GM10847 (cell line): ENCODE data around the gene TLR6.

Experiments
- POLR2A ChIP-seq: IDR thresholded peaks from 2 replicates; pipeline ENCODE4 v1.6.1; 2011; ENCODE audit not compliant: insufficient read length; ENCODE audit errors: extremely low read depth

Gene TLR6

GRCh38 chr4:38872620-38873019 is 16.0 kb upstream of the TLR6 start:
- TF ChIP-seq POLR2A = no peak

GRCh38 chr4:38871593-38871992 is 15.0 kb upstream of the TLR6 start:
- TF ChIP-seq POLR2A = no peak

GRCh38 chr4:38870098-38870808 is 13.6 kb upstream of the TLR6 start:
- no peak for TF ChIP-seq POLR2A

DNA sequence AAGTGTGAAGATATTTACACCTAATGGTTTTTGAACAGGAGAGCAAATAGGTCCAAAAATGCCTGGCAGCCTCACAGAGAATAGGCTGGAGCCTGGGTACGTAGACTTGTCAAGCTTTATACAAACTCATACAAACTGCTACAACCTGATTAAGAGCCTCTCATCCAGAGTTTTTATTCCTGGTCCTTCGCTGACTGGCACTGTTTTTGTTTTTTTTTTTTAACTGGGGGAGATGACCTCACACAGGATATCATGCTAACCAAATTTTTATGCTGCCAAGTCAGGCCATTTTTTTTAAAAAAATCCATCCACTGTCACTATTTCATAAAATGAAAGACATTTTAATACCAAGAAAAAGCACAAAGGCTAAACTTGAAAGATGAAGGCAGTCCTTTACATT is 12.9 kb upstream of the TLR6 start:
- no peak for TF ChIP-seq POLR2A

GRCh38 chr4:38868059-38868960 is 11.7 kb upstream of the TLR6 start:
- TF ChIP-seq POLR2A = no peak

DNA sequence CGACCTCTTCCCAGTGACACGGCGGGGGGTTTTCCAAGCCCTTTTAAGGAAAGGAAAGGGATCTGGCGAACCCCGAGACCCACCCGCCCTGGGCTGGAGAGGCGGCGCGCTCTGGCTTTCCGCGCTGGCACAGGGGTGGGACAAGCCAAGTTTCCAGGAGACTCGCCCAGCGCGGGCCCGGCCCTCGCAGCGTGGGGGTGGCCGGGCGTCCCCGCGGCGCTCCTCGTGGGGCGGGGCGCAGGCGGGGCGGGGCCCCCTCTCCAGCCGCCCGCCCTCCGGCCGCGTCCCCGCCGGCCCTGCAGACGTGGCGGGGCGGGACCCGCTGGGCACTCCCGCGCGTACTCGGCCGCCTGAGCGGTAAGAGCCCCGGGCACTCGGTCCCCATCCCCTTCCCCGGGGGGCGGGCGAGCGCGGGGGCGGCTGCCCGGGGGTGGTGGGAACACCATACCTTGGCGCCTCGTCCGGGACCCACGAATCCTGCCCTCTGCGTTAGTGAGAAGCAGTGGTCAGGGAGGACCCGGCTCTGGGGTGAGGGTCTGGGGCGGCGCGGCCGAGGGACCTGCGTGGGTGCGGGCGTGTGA is 11.0 kb upstream of the TLR6 start, which contains the start of gene FAM114A1:
FAM114A1 (plus strand) TSS at position 329 of the 581 bp plus-strand sequence. CDS start 10,273 bp downstream, outside the sequence.
- TF ChIP-seq POLR2A = peak; percentile 15

GRCh38 chr4:38866973-38867477 is 10.4 kb upstream of the TLR6 start:
- no peak for TF ChIP-seq POLR2A

DNA sequence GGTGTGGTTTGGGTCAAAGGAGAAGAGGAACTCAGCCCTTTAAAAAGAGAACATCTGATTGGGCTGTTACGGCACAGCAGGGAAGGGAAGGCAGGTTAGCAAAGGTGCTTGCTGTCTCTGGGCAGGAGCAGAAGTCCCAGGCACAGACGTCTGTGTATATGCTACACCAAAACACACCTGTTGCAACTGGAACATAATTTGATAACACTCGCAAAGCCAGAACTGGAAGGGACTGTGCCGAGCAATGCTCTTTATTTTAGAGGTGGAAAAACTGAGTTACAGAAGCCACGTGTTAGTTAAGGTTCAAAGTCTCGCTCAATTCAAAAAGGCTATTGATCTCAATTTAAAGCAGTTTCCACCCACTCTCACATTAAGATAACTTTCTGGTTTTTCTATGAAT is 8.8 kb upstream of the TLR6 start:
- TF ChIP-seq POLR2A = no peak

- TF ChIP-seq POLR2A = no peak
Observed at GRCh38 chr4:38861791-38862190, 5.2 kb upstream of the TLR6 start.

- TF ChIP-seq POLR2A = no peak
Observed at GRCh38 chr4:38860788-38861424, 4.3 kb upstream of the TLR6 start.

DNA sequence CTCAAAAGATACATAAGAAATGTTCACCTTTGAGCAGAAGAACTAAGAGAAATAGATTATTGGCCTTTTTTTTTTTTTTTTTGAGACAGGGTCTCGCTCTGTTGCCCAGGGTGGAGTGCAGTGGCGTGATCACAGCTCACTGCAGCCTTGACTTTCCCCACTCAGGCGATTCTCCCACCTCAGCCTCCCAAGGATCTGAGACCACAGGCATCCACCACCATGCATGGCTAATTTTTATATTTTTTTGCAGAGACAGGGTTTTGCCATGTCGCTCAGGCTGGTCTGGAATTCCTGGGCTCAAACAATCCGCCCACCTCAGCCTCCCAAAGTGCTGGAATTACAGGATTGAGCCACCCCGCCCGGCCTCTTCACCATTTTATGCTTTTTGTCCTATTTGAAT is 2.9 kb upstream of the TLR6 start:
- TF ChIP-seq POLR2A = no peak

GRCh38 chr4:38858097-38858420 is 1.4 kb upstream of the TLR6 start:
- no peak for TF ChIP-seq POLR2A

DNA sequence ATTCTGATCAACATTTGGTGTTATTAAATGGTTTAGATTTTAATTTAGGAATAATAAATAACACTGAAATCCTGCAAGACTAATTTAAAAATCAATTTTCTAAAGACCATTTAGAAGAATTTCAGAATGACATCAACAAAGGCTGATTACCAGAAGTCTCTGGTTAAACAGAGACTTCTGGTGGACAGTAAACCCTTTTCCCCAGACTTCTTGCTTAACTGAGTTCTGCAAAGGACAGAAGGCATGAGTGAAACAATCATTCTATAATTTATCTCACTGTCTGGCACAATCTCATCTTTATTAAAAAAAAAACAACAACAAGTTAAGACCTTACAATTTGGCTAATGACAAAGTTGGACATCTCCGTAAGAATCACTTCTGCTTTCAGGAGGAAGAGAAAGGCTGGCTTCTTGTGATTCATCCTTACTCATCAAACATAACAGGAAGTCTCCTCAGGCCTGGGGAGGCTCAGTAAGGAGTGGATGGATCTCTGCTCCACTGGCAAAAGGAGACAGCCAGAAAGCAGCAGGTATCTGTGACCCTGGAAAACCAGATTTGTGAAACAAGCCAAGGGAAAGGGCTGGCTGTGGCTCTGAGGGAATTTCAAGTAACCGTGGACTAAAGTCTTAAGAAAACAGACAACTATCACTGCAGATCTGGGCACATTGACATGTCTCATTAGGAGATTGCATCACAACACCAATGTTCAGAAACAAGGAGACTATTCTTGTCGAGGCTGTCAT is 908 bp upstream of the TLR6 start:
- no peak for TF ChIP-seq POLR2A

DNA sequence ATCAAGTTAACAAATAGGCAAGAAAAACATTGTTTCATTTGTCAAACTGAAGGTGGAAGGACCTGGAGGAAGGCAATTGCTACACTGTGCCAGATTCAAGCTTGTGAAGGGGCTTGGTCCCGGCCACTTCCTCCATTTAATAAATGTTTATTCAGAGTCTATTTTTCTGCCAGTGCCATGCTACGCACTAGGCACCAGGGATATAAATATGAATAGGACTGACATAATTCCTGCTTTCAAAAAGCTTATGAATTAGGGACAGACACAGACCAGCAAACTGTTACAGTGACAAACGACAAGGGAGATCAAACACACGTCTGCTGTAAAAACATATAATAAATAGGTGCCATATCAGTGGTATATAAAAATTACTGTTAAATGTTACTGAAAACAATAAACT is 571 bp downstream of the TLR6 start:
- TF ChIP-seq POLR2A = no peak

GRCh38 chr4:38855466-38855865 is 1.2 kb downstream of the TLR6 start:
- TF ChIP-seq POLR2A = no peak
